HEK293T (cell line): Measurements from ENCODE around the gene MIDN.

Experiments used
- ARNT ChIP-seq: fragments of 450-650 bp; IDR thresholded peaks from 2 replicates; pipeline ENCODE4 v1.6.1; 2017; ENCODE audit warnings: mild to moderate bottlenecking
- BHLHE40 ChIP-seq: fragments of 450-650 bp; IDR thresholded peaks from 2 replicates; pipeline ENCODE4 v1.6.1; 2016; ENCODE audit warnings: mild to moderate bottlenecking, moderate library complexity, borderline replicate concordance
- CTBP1 ChIP-seq: fragments of 450-650 bp; IDR thresholded peaks from 2 replicates; pipeline ENCODE4 v1.6.1; 2016; ENCODE audit warnings: borderline replicate concordance
- ELF4 ChIP-seq: fragments of 450-650 bp; IDR thresholded peaks from 2 replicates; pipeline ENCODE4 v1.6.1; 2017; ENCODE audit warnings: antibody characterized with exemption
- FOXK2 ChIP-seq: fragments of 450-650 bp; IDR thresholded peaks from 2 replicates; pipeline ENCODE4 v1.6.1; 2016; ENCODE audit warnings: mild to moderate bottlenecking
- FOXM1 ChIP-seq: fragments of 450-650 bp; IDR thresholded peaks from 2 replicates; pipeline ENCODE4 v1.6.1; 2017; ENCODE audit warnings: mild to moderate bottlenecking, borderline replicate concordance
- L3MBTL2 ChIP-seq: fragments of 450-650 bp; conservative IDR thresholded peaks from 2 replicates; pipeline ENCODE4 v1.6.1; 2016; ENCODE audit warnings: mild to moderate bottlenecking
- NFRKB ChIP-seq: fragments of 450-650 bp; IDR thresholded peaks from 2 replicates; pipeline ENCODE4 v1.6.1; 2016; ENCODE audit warnings: mild to moderate bottlenecking, moderate library complexity
- PKNOX1 ChIP-seq: fragments of 450-650 bp; IDR thresholded peaks from 2 replicates; pipeline ENCODE4 v1.6.1; 2016
- SP1 ChIP-seq: fragments of 450-650 bp; IDR thresholded peaks from 2 replicates; pipeline ENCODE4 v1.6.1; 2017
- TARDBP ChIP-seq: fragments of 450-650 bp; IDR thresholded peaks from 2 replicates; pipeline ENCODE4 v1.6.1; 2016
- ZNF384 ChIP-seq: fragments of 450-650 bp; IDR thresholded peaks from 2 replicates; pipeline ENCODE4 v1.6.1; 2016

- TF ChIP-seq L3MBTL2 (no peak), NFRKB (no peak), PKNOX1 (no peak), FOXM1 (no peak), CTBP1 (no peak), BHLHE40 (no peak), SP1 (no peak), TARDBP (peak; percentile 58; the same call in 1 of the 2 replicates), ZNF384 (no peak), FOXK2 (no peak), ELF4 (no peak), ARNT (no peak)
Measured at GRCh38 chr19:1268226-1269064, 20.1 kb downstream of the MIDN start.
